BE2C (cell line): Measurements from ENCODE around the gene PSME1.

ENCODE experiments used
- DNase-seq: peaks from one replicate; pipeline ENCODE4 v3.0.0-alpha.2; 2020
- H3K27me3 ChIP-seq: fragments of 250-450 bp; sonication (Bioruptor Pico); 2 replicates; pipeline ENCODE4 v1.5.1; 2020; ENCODE audit warnings: mild to moderate bottlenecking
- H3K36me3 ChIP-seq: fragments of 250-450 bp; sonication (Bioruptor Pico); 2 replicates; pipeline ENCODE4 v1.5.1; 2020; ENCODE audit warnings: mild to moderate bottlenecking
- H3K4me1 ChIP-seq: fragments of 250-450 bp; sonication (Bioruptor Pico); 2 replicates; pipeline ENCODE4 v1.5.1; 2020
- H3K4me3 ChIP-seq: 2 replicates; pipeline ENCODE4 v1.5.1; 2011; ENCODE audit warnings: low read depth, low read length
- H3K9me3 ChIP-seq: fragments of 250-450 bp; sonication (Bioruptor Pico); 2 replicates; pipeline ENCODE4 v1.5.1; 2020
- CTCF ChIP-seq: IDR thresholded peaks from 2 replicates; pipeline ENCODE4 v1.5.1; 2012; ENCODE audit warnings: mild to moderate bottlenecking, low read depth, low read length

PSME1 gene

GRCh38 chr14:24092505-24093206, 43.3 kb upstream of the PSME1 start:
- no peaks in the 10 kb centered on the region for H3K9me3 ChIP-seq
- DNase-seq = no peak
- no peak overlapping the region for H3K4me3 ChIP-seq

GRCh38 chr14:24093207-24093900, 42.6 kb upstream of the PSME1 start:
- H3K9me3 ChIP-seq = no peaks in the 10 kb centered on the region
- no peak for DNase-seq
- peaks cover 10% of the 10 kb centered on the region for H3K4me1 ChIP-seq
- no peaks in the 10 kb centered on the region for H3K27me3 ChIP-seq
- H3K36me3 ChIP-seq = peaks cover 9% of the 10 kb centered on the region; the same call in 1 of the 2 replicates
- TF ChIP-seq CTCF = no peak
- H3K4me3 ChIP-seq = peak overlapping the region; percentile 2; the same call in 1 of the 2 replicates

More at GRCh38 chr14:24092505-24093206, 43.3 kb upstream of the PSME1 start:
- H3K4me1 ChIP-seq = peaks cover 10% of the 10 kb centered on the region
- no peak for TF ChIP-seq CTCF
- no peaks in the 10 kb centered on the region for H3K27me3 ChIP-seq
- peaks cover 5% of the 10 kb centered on the region; the same call in 1 of the 2 replicates for H3K36me3 ChIP-seq

- H3K4me3 ChIP-seq = peak within 1 kb of the TSS; percentile 99
- TF ChIP-seq CTCF = peak; percentile 11; the same call in 1 of the 2 replicates
- H3K27me3 ChIP-seq = no peaks in the 10 kb centered on the region
- DNase-seq = peak; percentile 98
- peaks cover 10% of the 10 kb centered on the region for H3K4me1 ChIP-seq
- peaks cover 17% of the 10 kb centered on the region for H3K36me3 ChIP-seq
- no peaks in the 10 kb centered on the region for H3K9me3 ChIP-seq
Measured at GRCh38 chr14:24093901-24094840, 41.8 kb upstream of the PSME1 start, which contains the start of gene PCK2. PCK2 (plus strand) TSS chr14:24094311; CDS start chr14:24094406, 95 bp downstream.

GRCh38 chr14:24094841-24095270, 41.1 kb upstream of the PSME1 start:
- Histone ChIP-seq H3K27me3 (no peaks in the 10 kb centered on the region), H3K4me3 (peak overlapping the region; percentile 99), H3K9me3 (no peaks in the 10 kb centered on the region), H3K4me1 (peaks cover 10% of the 10 kb centered on the region), H3K36me3 (peaks cover 24% of the 10 kb centered on the region)
- TF ChIP-seq CTCF = no peak
- no peak for DNase-seq

- peak; percentile 90 for DNase-seq
- TF ChIP-seq CTCF = no peak
- H3K4me1 ChIP-seq = peaks cover 8% of the 10 kb centered on the region
Measured at GRCh38 chr14:24095271-24096068, 40.5 kb upstream of the PSME1 start.

More at GRCh38 chr14:24095271-24096068, 40.5 kb upstream of the PSME1 start:
- no peaks in the 10 kb centered on the region for H3K9me3 ChIP-seq
- H3K36me3 ChIP-seq = peaks cover 29% of the 10 kb centered on the region
- peak overlapping the region; percentile 99 for H3K4me3 ChIP-seq
- H3K27me3 ChIP-seq = no peaks in the 10 kb centered on the region
